Coronary artery (tissue), 2 donors: ENCODE measurements around the gene TMEM236.

ENCODE experiments used
- DNase-seq: peaks from one replicate; pipeline ENCODE4 v3.0.0-alpha.2; 2017; ENCODE audit warnings: low spot score
- H3K27ac ChIP-seq, 2 donors: fragments of 200-600 bp; sonication (generic); one replicate each; pipeline ENCODE4 v1.5.1; 2016 to 2019
- H3K4me3 ChIP-seq: fragments of 200-600 bp; sonication (generic); 2 replicates; pipeline ENCODE4 v1.5.1; 2016; ENCODE audit warnings: mild to moderate bottlenecking, moderate library complexity
- CTCF ChIP-seq: fragments of 200-600 bp; sonication (generic); IDR thresholded peaks from one replicate; pipeline ENCODE4 v1.5.1; 2019; ENCODE audit warnings: antibody characterized with exemption

Gene TMEM236

GRCh38 chr10:17758896-17759295 is 6.9 kb downstream of the TMEM236 start:
- TF ChIP-seq CTCF = no peak
- DNase-seq = no peak
- H3K27ac ChIP-seq = no peak overlapping the region
- H3K4me3 ChIP-seq = no peak overlapping the region

DNA sequence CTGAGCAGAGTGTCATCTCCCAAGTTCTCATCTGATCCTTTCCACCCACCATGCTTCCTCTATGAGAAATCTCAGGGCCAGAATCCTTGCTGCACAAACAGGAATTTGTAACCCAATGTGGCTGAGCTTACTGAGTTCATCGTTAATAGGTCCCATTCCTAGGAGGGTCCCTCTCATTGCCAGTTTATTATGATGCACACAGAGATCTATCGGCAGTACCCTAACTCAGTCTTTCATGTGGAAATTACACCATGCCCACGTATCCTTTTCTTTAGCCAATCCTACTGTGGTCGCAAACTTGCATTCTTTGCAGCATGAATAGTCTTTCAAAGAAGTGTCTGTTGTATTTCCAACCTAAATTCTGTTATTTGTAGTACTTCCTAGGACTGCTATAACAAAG is 12.1 kb downstream of the TMEM236 start:
- TF ChIP-seq CTCF = no peak
- Histone ChIP-seq H3K4me3 (no peak overlapping the region), H3K27ac (no peak overlapping the region)
- DNase-seq = no peak

DNA sequence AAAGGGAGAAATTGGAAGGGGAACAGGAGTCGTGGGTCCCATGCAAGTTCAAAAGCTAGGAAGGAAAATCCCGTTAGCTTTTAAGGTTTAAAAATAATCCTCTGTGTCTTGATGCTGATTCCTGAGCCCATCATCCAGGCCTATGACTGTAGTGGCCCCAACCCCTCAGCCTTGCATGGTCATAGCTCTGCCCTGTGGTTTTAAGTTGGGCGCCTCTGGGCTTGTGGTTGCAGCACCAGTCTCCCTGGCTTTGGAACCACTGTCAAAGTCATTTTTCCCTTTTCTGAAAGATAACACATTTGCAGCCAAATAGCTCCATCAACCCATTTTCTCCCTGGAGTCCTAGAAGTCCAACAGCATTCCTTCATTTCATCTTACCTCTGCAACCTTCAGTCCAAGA is 13.6 kb downstream of the TMEM236 start:
- no peak for TF ChIP-seq CTCF
- H3K27ac ChIP-seq = no peak overlapping the region
- no peak overlapping the region for H3K4me3 ChIP-seq
- DNase-seq = no peak

DNA sequence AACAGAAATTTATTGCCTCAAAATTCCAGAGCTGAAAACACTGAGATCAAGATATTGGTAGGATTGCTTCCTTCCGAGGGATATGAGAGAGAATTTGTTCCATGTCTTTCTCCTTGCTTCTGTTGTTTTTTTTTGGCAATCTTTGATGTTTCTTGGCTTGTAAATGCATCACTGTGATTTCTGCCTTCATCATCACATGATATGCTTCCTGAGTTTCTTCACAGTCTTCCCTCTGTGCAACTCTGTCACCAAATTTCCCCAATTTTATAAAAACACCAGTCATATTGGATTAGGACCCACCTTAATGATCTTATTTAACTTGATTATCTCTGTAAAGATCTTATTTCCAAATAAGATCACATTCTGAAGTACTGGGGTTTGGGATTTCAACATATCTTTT is 14.7 kb downstream of the TMEM236 start:
- DNase-seq = no peak
- TF ChIP-seq CTCF = no peak
- Histone ChIP-seq H3K27ac (no peak overlapping the region), H3K4me3 (no peak overlapping the region)

- Histone ChIP-seq H3K27ac (no peak overlapping the region), H3K4me3 (no peak overlapping the region)
- TF ChIP-seq CTCF = no peak
- no peak for DNase-seq
These were observed 16.5 kb downstream of the TMEM236 start for GRCh38 chr10:17768496-17768895.

DNA sequence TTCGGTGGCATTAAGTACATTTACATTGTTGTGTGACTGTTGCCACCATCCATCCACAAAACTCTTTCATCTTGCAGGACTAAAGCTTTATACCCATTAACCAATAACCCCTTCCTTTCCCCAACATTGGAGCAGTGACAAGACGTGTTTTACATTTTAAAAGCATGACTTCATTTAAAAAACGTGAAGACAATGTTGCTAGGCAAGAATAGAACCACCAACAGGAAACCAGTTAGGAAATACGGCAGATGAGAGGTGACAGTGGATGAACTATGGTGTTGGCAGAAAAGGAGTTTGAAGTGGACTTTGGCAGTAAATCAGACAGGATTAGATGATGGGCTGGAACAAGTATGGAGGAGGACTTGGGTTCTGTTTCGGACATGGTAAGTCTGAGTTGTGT is 17.0 kb downstream of the TMEM236 start:
- DNase-seq = no peak
- no peak overlapping the region for H3K27ac ChIP-seq
- H3K4me3 ChIP-seq = no peak overlapping the region
- TF ChIP-seq CTCF = no peak

DNA sequence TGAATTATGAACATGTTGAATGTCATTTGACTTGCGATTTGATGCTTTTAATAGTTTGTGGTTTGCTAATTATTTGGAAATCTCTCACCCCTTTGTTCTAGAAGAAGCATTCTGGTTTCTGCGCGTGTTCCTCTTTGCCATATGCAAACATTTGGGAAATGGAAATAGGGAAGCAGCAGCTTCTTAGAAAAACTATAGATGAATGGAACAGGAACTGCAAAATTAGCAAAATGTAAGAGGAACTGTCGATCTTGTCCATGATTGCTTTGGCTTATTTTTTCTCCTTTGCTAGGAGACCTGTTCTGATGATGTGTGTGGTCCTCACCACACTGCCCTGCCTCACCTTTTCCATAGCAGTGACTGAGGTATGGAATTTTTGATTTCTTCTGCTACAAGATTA is 19.0 kb downstream of the TMEM236 start:
- no peak overlapping the region for H3K4me3 ChIP-seq
- TF ChIP-seq CTCF = no peak
- DNase-seq = no peak
- H3K27ac ChIP-seq = peak overlapping the region in 1 of 2 donors; percentile 54
